Thyroid gland (tissue), 4 donors: ENCODE measurements around the gene CMSS1.

Source experiments
- CTCF ChIP-seq, 6 experiments: fragments of 200-600 bp in 3 of 6; fragments of 450-650 bp in 3 of 6; sonication (generic) in 3 of 6; IDR thresholded peaks; one replicate each; pipeline ENCODE4 v1.5.1; 2016 to 2019; ENCODE audit warnings: antibody characterized with exemption in 6 of 6, mild to moderate bottlenecking in 2 of 6, inconsistent platforms in 1 of 6, moderate library complexity in 1 of 6
- POLR2A ChIP-seq, 2 donors: fragments of 450-650 bp; IDR thresholded peaks; one replicate each; pipeline ENCODE4 v1.6.1; 2017; ENCODE audit warnings: antibody characterized with exemption in 2 of 2, mild to moderate bottlenecking in 2 of 2, moderate library complexity in 1 of 2

GRCh38 chr3:100081311-100081710 lies 263.6 kb downstream of the CMSS1 start:
- no peak for TF ChIP-seq CTCF (IDR thresholded peaks at IDR 0.05)
- TF ChIP-seq POLR2A (IDR thresholded peaks at IDR 0.05): no peak
